H1 (cell line): ENCODE data around the gene SPINK1. TPM values are rescaled to one million over a fixed set of nuclear protein-coding genes. Genes with fewer than 3 reads are reported as not detected.

Experiments used
- CTCF ChIA-PET: fragments of 300-600 bp; sonication (Branson Sonifier 250); formaldehyde crosslinking; loops from one replicate; lab custom pipeline; 2021; ENCODE audit not compliant: partially characterized antibody; lab: Charles Lee
- POLR2A ChIA-PET: fragments of 300-600 bp; sonication (Branson Sonifier 250); formaldehyde crosslinking; loops from one replicate; lab custom pipeline; 2021; ENCODE audit warnings: inconsistent platforms; ENCODE audit not compliant: partially characterized antibody; lab: Charles Lee
- DNase-seq, 2 experiments: peaks; one replicate each; pipeline versions ENCODE4 v3.0.0 to v3.0.0-alpha.2; 2010 to 2022; ENCODE audit warnings: low spot score in 2 of 2, low read depth in 1 of 2, mixed read lengths in 1 of 2
- FAIRE-seq: peaks from 2 replicates; lab custom pipeline; 2011; peaks lifted over from hg19 to GRCh38; lab: Jason Lieb, UNC
- H2AFZ ChIP-seq: 2 replicates; pipeline ENCODE4 v1.8.1; 2012; ENCODE audit warnings: low read length, inconsistent platforms
- H2AK5ac ChIP-seq: 2 replicates; pipeline ENCODE4 v1.6.1; 2013; ENCODE audit warnings: low read depth, low read length
- H2BK120ac ChIP-seq: replicated peaks from 2 replicates; pipeline ENCODE3; 2013; ENCODE audit warnings: low read depth, low read length, inconsistent platforms
- H2BK12ac ChIP-seq: 2 replicates; pipeline ENCODE4 v1.6.1; 2013; ENCODE audit warnings: low read depth, low read length
- H2BK15ac ChIP-seq: 2 replicates; pipeline ENCODE4 v1.6.1; 2013; ENCODE audit warnings: low read length
- H2BK20ac ChIP-seq: 2 replicates; pipeline ENCODE4 v1.6.1; 2013; ENCODE audit warnings: low read length
- H2BK5ac ChIP-seq: 2 replicates; pipeline ENCODE4 v1.6.1; 2013; ENCODE audit warnings: low read depth, low read length
- H3K14ac ChIP-seq: 2 replicates; pipeline ENCODE4 v1.6.1; 2013; ENCODE audit warnings: inconsistent platforms; ENCODE audit not compliant: insufficient read length
- H3K18ac ChIP-seq: 2 replicates; pipeline ENCODE4 v1.6.1; 2013; ENCODE audit warnings: low read length; ENCODE audit errors: extremely low read depth
- H3K23ac ChIP-seq: 2 replicates; pipeline ENCODE4 v1.6.1; 2013; ENCODE audit warnings: inconsistent platforms; ENCODE audit not compliant: insufficient read length
- H3K23me2 ChIP-seq: 2 replicates; pipeline ENCODE4 v1.6.1; 2013; ENCODE audit warnings: low read depth, low read length
- H3K27ac ChIP-seq: 2 replicates; pipeline ENCODE4 v1.6.1; 2011; ENCODE audit warnings: low read depth, low read length, inconsistent platforms
- H3K27me3 ChIP-seq, 4 experiments: replicated peaks in 1 of 4; 1 replicate in 1 of 4; 2 replicates in 3 of 4; pipeline versions ENCODE4 v1.6.1 to v1.8.1; 2011 to 2013; ENCODE audit warnings: low read length in 3 of 4, mild to moderate bottlenecking in 3 of 4, inconsistent platforms in 2 of 4, mixed read lengths in 2 of 4, moderate library complexity in 1 of 4; ENCODE audit not compliant: control insufficient read depth in 3 of 4, insufficient read depth in 3 of 4; ENCODE audit errors: extremely low read depth in 1 of 4
- H3K36me3 ChIP-seq, 4 experiments: 2 replicates each; pipeline versions ENCODE4 v1.6.1 to v1.8.1; 2011 to 2013; ENCODE audit warnings: mild to moderate bottlenecking in 4 of 4, low read length in 3 of 4, moderate library complexity in 2 of 4, control low read depth in 1 of 4, inconsistent platforms in 1 of 4; ENCODE audit not compliant: insufficient read depth in 4 of 4, control insufficient read depth in 2 of 4
- H3K4ac ChIP-seq: replicated peaks from 2 replicates; pipeline ENCODE3; 2013; ENCODE audit warnings: low read length, low read depth, mixed read lengths, inconsistent platforms; ENCODE audit not compliant: insufficient read length
- H3K4me1 ChIP-seq, 4 experiments: replicated peaks in 1 of 4; 1 replicate in 1 of 4; 2 replicates in 3 of 4; pipeline versions ENCODE4 v1.6.1 to v1.8.1; 2011 to 2013; ENCODE audit warnings: low read length in 3 of 4, inconsistent platforms in 2 of 4, mixed read lengths in 1 of 4; ENCODE audit not compliant: insufficient read depth in 4 of 4, control insufficient read depth in 3 of 4
- H3K4me2 ChIP-seq, 2 experiments: 2 replicates each; pipeline versions ENCODE4 v1.6.1 to v1.8.1; 2011 to 2013; ENCODE audit warnings: low read depth in 2 of 2, low read length in 2 of 2, control low read depth in 1 of 2, inconsistent platforms in 1 of 2, mild to moderate bottlenecking in 1 of 2; ENCODE audit not compliant: insufficient read depth in 1 of 2
- H3K4me3 ChIP-seq, 4 experiments: fragments of 200-600, 300-600 bp in 1 of 4; sonication (generic), shearing (Covaris generic), sonication (Bioruptor Twin) in 1 of 4; 2 replicates each; pipeline versions ENCODE4 v1.5.1 to v1.8.1; 2011 to 2016; ENCODE audit warnings: low read length in 4 of 4, low read depth in 3 of 4, control low read depth in 2 of 4, inconsistent platforms in 2 of 4, mild to moderate bottlenecking in 2 of 4, mixed read lengths in 1 of 4, moderate library complexity in 1 of 4; ENCODE audit not compliant: insufficient read depth in 2 of 4; ENCODE audit errors: extremely low read depth in 1 of 4
- H3K56ac ChIP-seq: replicated peaks from 2 replicates; pipeline ENCODE3; 2013; ENCODE audit warnings: low read depth, mild to moderate bottlenecking, mixed read lengths, low read length, inconsistent platforms; ENCODE audit not compliant: insufficient read length
- H3K79me1 ChIP-seq: 2 replicates; pipeline ENCODE4 v1.6.1; 2013; ENCODE audit warnings: low read depth, low read length, control low read depth
- H3K79me2 ChIP-seq, 2 experiments: 2 replicates each; pipeline versions ENCODE4 v1.6.1 to v1.8.1; 2012 to 2013; ENCODE audit warnings: low read length in 2 of 2, mild to moderate bottlenecking in 2 of 2, inconsistent platforms in 1 of 2; ENCODE audit not compliant: insufficient read depth in 2 of 2, control insufficient read depth in 1 of 2
- H3K9ac ChIP-seq, 4 experiments: replicated peaks in 1 of 4; 1 replicate in 1 of 4; 2 replicates in 3 of 4; pipeline versions ENCODE4 v1.6.1 to v1.8.1; 2011 to 2013; ENCODE audit warnings: low read depth in 3 of 4, low read length in 3 of 4, control low read depth in 2 of 4, mild to moderate bottlenecking in 2 of 4, moderate library complexity in 2 of 4, inconsistent platforms in 1 of 4; ENCODE audit errors: extremely low read depth in 1 of 4
- H3K9me3 ChIP-seq, 2 experiments: 2 replicates each; pipeline versions ENCODE4 v1.6.1 to v1.8.1; 2012 to 2013; ENCODE audit warnings: mild to moderate bottlenecking in 2 of 2, moderate library complexity in 2 of 2, control low read depth in 1 of 2, inconsistent platforms in 1 of 2, low read depth in 1 of 2, low read length in 1 of 2, mixed read lengths in 1 of 2; ENCODE audit not compliant: insufficient read depth in 2 of 2
- H4K20me1 ChIP-seq, 2 experiments: replicated peaks in 1 of 2; 2 replicates each; pipeline versions ENCODE3 to v1.8.1; 2011 to 2013; ENCODE audit warnings: inconsistent platforms in 2 of 2, low read length in 2 of 2, mild to moderate bottlenecking in 1 of 2; ENCODE audit not compliant: insufficient read depth in 2 of 2, control insufficient read depth in 1 of 2
- H4K5ac ChIP-seq: 2 replicates; pipeline ENCODE4 v1.6.1; 2013; ENCODE audit warnings: low read length, low read depth, mixed read lengths, inconsistent platforms; ENCODE audit not compliant: insufficient read length
- H4K8ac ChIP-seq: 2 replicates; pipeline ENCODE4 v1.8.0; 2013; ENCODE audit warnings: mild to moderate bottlenecking, moderate library complexity, low read length, inconsistent platforms; ENCODE audit not compliant: insufficient read depth; ENCODE audit errors: extremely low read depth
- H4K91ac ChIP-seq: replicated peaks from 2 replicates; pipeline ENCODE3; 2013; ENCODE audit warnings: low read length, mixed read lengths, inconsistent platforms; ENCODE audit not compliant: insufficient read length
- PHF8 ChIP-seq: fragments of 200-600 bp; sonication (generic); conservative IDR thresholded peaks from 2 replicates; pipeline ENCODE4 v1.7.1; 2012; ENCODE audit warnings: low read depth, mild to moderate bottlenecking, inconsistent platforms, low read length, moderate library complexity
- TEAD4 ChIP-seq: IDR thresholded peaks from 2 replicates; pipeline ENCODE4 v1.6.1; 2012; ENCODE audit warnings: low read depth, low read length, inconsistent platforms, mixed read lengths
- WGBS, 2 experiments: shearing (Covaris generic) in 1 of 2; methylation state at CpG; one replicate each; pipeline versions ENCODE4 v1.1.6 to v1.1.7; 2013 to 2015; ENCODE audit warnings: low lambda C conversion rate in 2 of 2, mixed read lengths in 2 of 2, inconsistent platforms in 1 of 2, low coverage in 1 of 2, missing lambda C conversion rate in 1 of 2; ENCODE audit not compliant: insufficient replicate concordance in 2 of 2, insufficient coverage in 1 of 2, insufficient read length in 1 of 2; ENCODE audit errors: extremely low coverage in 1 of 2, missing lambda C conversion rate in 1 of 2; 5-methylcytosine and 5-hydroxymethylcytosine counted together
- polyA plus RNA-seq, 7 experiments: library from polyadenylated mRNA; depleted of rRNA in 3 of 7; stranded (reverse) in 5 of 7; unstranded in 2 of 7; fragments of >200 nt in 5 of 7; fragments of 200-250 nt in 2 of 7; gene quantifications; 1 replicate in 5 of 7; 2 replicates in 1 of 7; 4 replicates in 1 of 7; pipeline versions ENCODE4 v1.2.1 to v1.2.3, GENCODE V29; 2011 to 2013; ENCODE audit warnings: missing spikeins in 2 of 7, mixed read lengths in 2 of 7
- total RNA-seq: library from RNA; stranded (reverse); fragmentation: NEBNext Ultra II Directional; extraction: Animal tissue kit (Norgen Biotek cat#: 25700); gene quantifications from 2 replicates; pipeline ENCODE4 v1.2.1, GENCODE V29; 2021

The SPINK1 gene
- total and polyA plus RNA-seq, 2 of the 8 experiments (the other 6 are each of a cell fraction or from before 2014, with no cell fraction given), result 0.48 to 1.3 TPM

DNA sequence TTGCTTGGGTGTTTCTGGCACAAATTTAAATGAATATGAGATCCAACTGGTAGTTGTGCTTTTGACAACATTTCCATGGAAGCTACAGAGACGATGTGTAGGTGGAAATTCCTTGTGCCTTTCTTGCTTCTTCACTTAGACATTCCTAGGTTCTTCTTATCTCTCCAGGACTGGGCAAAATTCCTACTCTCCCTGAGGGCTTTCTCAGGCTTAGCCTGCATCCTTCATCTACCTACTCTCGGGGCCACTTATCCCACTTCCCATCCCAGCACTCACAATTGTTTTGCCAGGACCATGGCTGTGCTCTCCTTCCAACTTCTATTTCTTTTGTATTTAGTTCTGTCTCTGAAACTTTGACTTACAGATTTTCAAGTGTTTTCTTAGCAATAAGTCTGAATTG lies 17.8 kb upstream of the SPINK1 start:
- CTCF ChIA-PET, result interaction anchor here (1.0 to 2.5 kb wide), 4 partner anchors 10 to 108 kb away, joined by 3 to 11 read pairs (median 5); no protein-coding TSS in a partner anchor
- Histone ChIP-seq H3K4me2 (no peak overlapping the region), H2AK5ac (no peak overlapping the region), H3K27me3 (peaks cover 0 to 2% (median 0%) of the 10 kb centered on the region in 4 experiments; a peak in 1 of 7 replicates), H4K20me1 (no peaks in the 10 kb centered on the region), H2BK15ac (no peak overlapping the region), H3K56ac (no peak overlapping the region), H3K27ac (no peak overlapping the region), H3K4ac (no peak overlapping the region), H3K4me3 (no peak overlapping the region), H2BK12ac (no peak overlapping the region), H3K18ac (no peak overlapping the region), H4K91ac (no peak overlapping the region), H4K8ac (no peak overlapping the region), H3K23ac (no peak overlapping the region), H3K23me2 (no peaks in the 10 kb centered on the region), H2BK20ac (no peak overlapping the region), H3K79me2 (no peaks in the 10 kb centered on the region), H3K4me1 (no peaks in the 10 kb centered on the region), H2BK5ac (no peak overlapping the region), H3K9ac (no peak overlapping the region), H2BK120ac (no peak overlapping the region), H3K14ac (no peak overlapping the region), H3K79me1 (no peaks in the 10 kb centered on the region), H3K9me3 (no peaks in the 10 kb centered on the region), H4K5ac (no peak overlapping the region), H3K36me3 (no peaks in the 10 kb centered on the region), H2AFZ (no peak overlapping the region)
- FAIRE-seq, result no peak
- WGBS, 2 experiments, result 92% methylated on average over 2 of the region's 2 CpGs; no CpG with 5 or more reads in 1 of the 2 experiments
- no peak for DNase-seq
- no peak for TF ChIP-seq PHF8
- TF ChIP-seq TEAD4, result no peak
- POLR2A ChIA-PET, result interaction anchor here (1.0 to 26.7 kb wide), 8 partner anchors 8 to 81 kb away, joined by 3 to 730 read pairs (median 48); partner anchors contain the start of gene SCGB3A2
